Heart right ventricle (tissue), 16 donors: ENCODE results near the gene SEMA3G. TPM values are rescaled to one million over a fixed set of nuclear protein-coding genes. Genes with fewer than 3 reads are reported as not detected.

Experiments used
- ATAC-seq, 8 donors: fragments of 200-7000 bp; cut with Tn5 transposase; one replicate each; pipeline ENCODE4 v1.9.1; 2020; ENCODE audit warnings: mild to moderate bottlenecking in 8 of 8, moderate library complexity in 8 of 8, moderate number of reproducible peaks in 1 of 8
- DNase-seq, 2 donors: peaks; one replicate each; pipeline ENCODE4 v3.0.0-alpha.2; 2020
- H3K27ac ChIP-seq, 10 donors: fragments of 200-600 bp; sonication (generic) in 2 of 10; one replicate each; pipeline versions ENCODE4 v1.5.0 to v1.8.0; 2020 to 2022; ENCODE audit warnings: mild to moderate bottlenecking in 3 of 10
- H3K27me3 ChIP-seq, 7 donors: fragments of 200-600 bp; one replicate each; pipeline ENCODE4 v1.8.0; 2021 to 2022; ENCODE audit warnings: mild to moderate bottlenecking in 2 of 7
- H3K36me3 ChIP-seq, 9 donors: fragments of 200-600 bp; sonication (generic) in 1 of 9; one replicate each; pipeline versions ENCODE4 v1.5.0 to v1.8.0; 2020 to 2022; ENCODE audit warnings: mild to moderate bottlenecking in 2 of 9
- H3K4me1 ChIP-seq, 9 donors: fragments of 200-600 bp; sonication (generic) in 1 of 9; one replicate each; pipeline versions ENCODE4 v1.5.0 to v1.8.0; 2020 to 2022; ENCODE audit warnings: mild to moderate bottlenecking in 4 of 9
- H3K4me3 ChIP-seq, 10 donors: fragments of 200-600 bp; sonication (generic) in 2 of 10; one replicate each; pipeline versions ENCODE4 v1.5.0 to v1.8.0; 2020 to 2022; ENCODE audit warnings: mild to moderate bottlenecking in 7 of 10, moderate library complexity in 2 of 10
- H3K9me3 ChIP-seq, 11 donors: fragments of 200-600 bp in 10 of 11; sonication (generic) in 2 of 11; one replicate each; pipeline versions ENCODE4 v1.5.0 to v1.8.0; 2013 to 2022; ENCODE audit warnings: mild to moderate bottlenecking in 2 of 11, control low read depth in 1 of 11, moderate library complexity in 1 of 11
- CTCF ChIP-seq, 9 donors: fragments of 200-600 bp; sonication (generic) in 2 of 9; IDR thresholded peaks; one replicate each; pipeline versions ENCODE4 v1.5.0 to v1.8.0; 2021 to 2022; ENCODE audit warnings: antibody characterized with exemption in 9 of 9, mild to moderate bottlenecking in 5 of 9, moderate library complexity in 1 of 9
- WGBS, 2 donors: extraction: QIAGEN DNeasy Blood & Tissue Kit; methylation state at CpG; one replicate each; pipeline ENCODE4 v1.1.7; 2013; ENCODE audit warnings: inconsistent platforms in 1 of 2; 5-methylcytosine and 5-hydroxymethylcytosine counted together
- intact Hi-C, 10 donors: fragments of 100-400 bp; cut with DNase I; formaldehyde crosslinking; loops; one replicate each; pipeline versions ENCODE4 v1.11.1 to v1.14.2; 2022
- long read RNA-seq, 3 donors: library from polyadenylated mRNA; unstranded; transcript quantifications; one replicate each; pipeline ENCODE4 v2.0.0, GENCODE V29; 2020 to 2021
- polyA plus RNA-seq, 2 donors: library from polyadenylated mRNA; stranded (reverse); fragments of 200-250 nt; gene quantifications; one replicate each; pipeline ENCODE4 v1.2.3, GENCODE V29; 2013
- total RNA-seq, 10 donors: library from RNA; stranded (reverse); fragmentation: NEBNext Ultra II Directional in 3 of 10; extraction: Animal tissue kit (Norgen Biotek cat#: 25700) in 3 of 10; gene quantifications; one replicate each; pipeline versions ENCODE4 v1.2.1 to v1.2.4, GENCODE V29; 2021 to 2023
- donor health status: Arrhythmogenic right ventricular cardiomyopathy.
- donor health status: ischemic (EF 13 %, LVEDD 7.1; RV severe dilation, severe dysfunction).
- donor health status: healthy with polysubstance abuse.
- donor health status: DM: no; HTN: yes; CAD: no.
- donor health status: DM: no; HTN: no; CAD: no.
- donor health status: ischemic (EF 25% LVEDD 6.9; RV normal size, moderate dysfunction).
- donor health status: ischemic (EF 25% LVEDD 5.7; RV mildly dilated, moderate dysfunction).
- donor health status: healthy.
- donor health status: DM: yes; HTN: yes; CAD: no.
- donor health status: Ischemic cardiomyopathy.
- donor health status: ischemic (EF 35%, LVEDD 5.7; RV mildly dilated, moderate dysfunction).
- donor health status: nonischemic (EF 11% LVEDD 7.7; RV severe dilation, severe dysfunction).
- donor health status: DM: yes; HTN: yes; CAD: no.
- donor health status: PGD.
- donor health status: ischemic (EF 29% LVEDD 5.4; RV normal size, mild dysfunction).
- donor health status: nonischemic (EF 23%, LVEDD 6.1; RV moderate dilation, normal function).

Gene SEMA3G
- 10 to 100 TPM in 9 of 10 donors, 1 to 10 TPM in 1; 8.3 to 17.8 (median 16.2) TPM for total RNA-seq
- 10 to 100 TPM; 12.1 to 13.1 TPM for polyA plus RNA-seq
- long read RNA-seq, donor 1, full-length matches to known transcripts: 2 of 86 reads
- long read RNA-seq, donor 1, partial matches to known transcripts: 68 of 86 reads
- long read RNA-seq, donor 1, other reads (novel, unspliced or antisense): 16 of 86 reads
- long read RNA-seq, donor 2, partial matches to known transcripts: 54 of 68 reads
- long read RNA-seq, donor 2, other reads (novel, unspliced or antisense): 14 of 68 reads
- long read RNA-seq, donor 3, full-length matches to known transcripts: 2 of 73 reads
- long read RNA-seq, donor 3, partial matches to known transcripts: 54 of 73 reads
- long read RNA-seq, donor 3, other reads (novel, unspliced or antisense): 17 of 73 reads

GRCh38 chr3:52444860-52445793 lies at the start of gene SEMA3G:
SEMA3G (minus strand) TSS chr3:52445103; CDS start chr3:52445027, 76 bp downstream.
- Histone ChIP-seq H3K9me3 (no peaks in the 10 kb centered on the region), H3K4me3 (peak within 1 kb of the TSS in 9 of 10 donors; percentile 16 to 50 (median 41)), H3K27ac (peak within 1 kb of the TSS in 9 of 10 donors; percentile 10 to 68 (median 59)), H3K36me3 (peaks cover 0 to 11% (median 0%) of the 10 kb centered on the region in 9 donors), H3K27me3 (no peaks in the 10 kb centered on the region), H3K4me1 (peaks cover 3 to 43% (median 17%) of the 10 kb centered on the region in 9 donors)
- intact Hi-C loops: loop anchor here in 1 of 10 donors (1.0 kb wide), 1 partner anchor 12 kb away; no protein-coding TSS in a partner anchor
- TF ChIP-seq CTCF (IDR thresholded peaks at IDR 0.05): peak; percentile 33 to 70 (median 61)
- DNase-seq (peak; percentile 75 to 78), ATAC-seq (peak; percentile 41 to 67 (median 61))
- 38 to 40% methylated on average over 18 to 19 of the region's 19 CpGs for WGBS, 2 donors

- WGBS, 2 donors: 79% methylated on average over 7 of the region's 7 CpGs
- no peak for DNase-seq
These were observed 49.5 kb upstream of the SEMA3G start for GRCh38 chr3:52494445-52494844.

GRCh38 chr3:52493232-52494017 lies 48.5 kb upstream of the SEMA3G start:
- no peak for DNase-seq
- Histone ChIP-seq H3K4me1 (peaks cover 6 to 91% (median 69%) of the 10 kb centered on the region in 9 donors), H3K36me3 (peaks cover 0 to 55% (median 40%) of the 10 kb centered on the region in 9 donors), H3K9me3 (no peaks in the 10 kb centered on the region), H3K27me3 (no peaks in the 10 kb centered on the region), H3K27ac (peak overlapping the region in 1 of 10 donors; percentile 95), H3K4me3 (no peak overlapping the region)
- no peak for TF ChIP-seq CTCF (IDR thresholded peaks at IDR 0.05)
- intact Hi-C loops: loop anchor here in 3 of 10 donors (5.0 kb wide), 3 partner anchors 34 to 44 kb away; partner anchors contain the start of genes NT5DC2 (in 1 of the 3) and UQCC5 (in 1 of the 3)
- 93 to 96% methylated on average over 7 of the region's 7 CpGs for WGBS, 2 donors
- ATAC-seq: no peak

More at GRCh38 chr3:52494445-52494844, 49.5 kb upstream of the SEMA3G start:
- H3K27ac ChIP-seq: peak overlapping the region in 7 of 10 donors; percentile 81 to 95 (median 87)
- no peak for TF ChIP-seq CTCF (IDR thresholded peaks at IDR 0.05)
- H3K27me3 ChIP-seq: no peaks in the 10 kb centered on the region
- H3K36me3 ChIP-seq: peaks cover 0 to 44% (median 31%) of the 10 kb centered on the region in 9 donors
- no peaks in the 10 kb centered on the region for H3K9me3 ChIP-seq
- H3K4me1 ChIP-seq: peaks cover 6 to 99% (median 60%) of the 10 kb centered on the region in 9 donors
- peak overlapping the region in 2 of 10 donors; percentile 58 to 61 for H3K4me3 ChIP-seq
- intact Hi-C loops: loop anchor here in 3 of 10 donors (5.0 kb wide), 3 partner anchors 33 to 43 kb away; partner anchors contain the start of genes NT5DC2 (in 1 of the 3) and UQCC5 (in 1 of the 3)
- ATAC-seq: no peak
